ENCODE data around the gene HNRNPLL.

Gene HNRNPLL

DNA sequence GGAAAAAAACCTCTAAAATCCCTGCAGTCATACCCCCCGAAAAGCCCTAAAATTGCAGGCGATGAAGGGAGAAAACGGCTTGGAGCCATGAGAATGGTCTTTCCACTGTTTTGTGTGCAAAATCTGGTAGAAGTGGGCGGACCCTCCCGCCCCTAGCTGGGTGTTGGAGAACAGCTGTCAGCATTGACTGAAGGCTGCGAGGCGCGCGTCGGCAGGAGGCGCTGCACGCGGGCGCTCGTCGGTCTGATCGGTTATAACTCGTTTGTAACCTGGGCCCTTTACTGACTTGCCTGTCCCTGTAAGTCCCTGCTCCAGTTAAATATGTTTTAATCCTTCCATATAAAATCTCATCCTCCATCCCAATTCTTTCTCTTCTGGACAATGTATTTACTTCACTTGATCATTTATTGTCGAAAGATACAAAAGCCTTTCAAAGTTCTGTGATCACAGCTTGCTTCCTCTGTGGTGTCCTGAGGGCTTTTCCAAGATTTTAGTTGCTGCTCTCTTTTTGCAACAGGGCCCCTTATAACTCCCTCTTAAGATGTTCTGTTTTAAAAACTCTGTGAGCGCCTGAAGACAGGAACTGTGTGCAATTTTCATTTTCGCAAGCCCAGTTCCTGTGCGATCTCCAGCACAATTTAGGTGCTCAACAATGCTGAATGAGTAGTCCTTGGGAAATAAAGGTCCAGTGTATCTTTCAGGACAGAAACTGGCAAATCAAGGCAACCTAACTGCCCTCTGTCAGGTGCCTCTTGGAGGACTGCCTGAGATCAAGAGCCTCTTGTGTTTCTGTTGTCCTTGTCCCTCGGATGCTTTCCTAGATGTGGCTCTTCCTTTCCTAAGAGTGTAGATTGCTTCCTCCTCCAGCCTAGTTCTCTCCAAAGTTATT, 918 bp upstream of the HNRNPLL start:
- H3K4me2 ChIP-seq (ENCODE audit: low read length), result peak overlapping the region; percentile 95
- H4K12ac ChIP-seq (ENCODE audit: low read depth, low read length), result no peak overlapping the region
- no peak overlapping the region for H3K18ac ChIP-seq (ENCODE audit: low read length)
- H3K79me2 ChIP-seq (ENCODE audit: control insufficient read depth, insufficient read depth, low read length, poor library complexity), result peaks cover 13% of the 10 kb centered on the region
- H3K4me3 ChIP-seq (ENCODE audit: low read depth, low read length), result peak overlapping the region; percentile 97
- no peaks in the 10 kb centered on the region for H3K27me3 ChIP-seq (ENCODE audit: insufficient read depth, low read length)
- no peaks in the 10 kb centered on the region for H3K9me3 ChIP-seq (ENCODE audit: insufficient read depth, low read depth, low read length)
- H3K4me1 ChIP-seq (ENCODE audit: control insufficient read depth in 1 of 2, insufficient read depth in 2 of 2, low read length in 2 of 2), result peaks cover 3 to 4% of the 10 kb centered on the region in 2 experiments
- no peak overlapping the region for H2BK12ac ChIP-seq (ENCODE audit: low read length)
- no CpG with 5 or more reads among the region's 23 CpGs for WGBS (ENCODE audit: extremely low coverage, insufficient coverage, insufficient read length)
- H3K4ac ChIP-seq (ENCODE audit: low read depth, low read length), result no peak overlapping the region
- no peak overlapping the region for H3K23ac ChIP-seq (ENCODE audit: low read length)
- H3K27ac ChIP-seq (ENCODE audit: low read depth, low read length), result peak overlapping the region; percentile 59
- DNase-seq, result peak; percentile 82 to 92
- no peak overlapping the region for H2BK5ac ChIP-seq (ENCODE audit: low read depth, low read length, poor library complexity)
- H3K36me3 ChIP-seq (ENCODE audit: control insufficient read depth in 1 of 2, insufficient read depth in 2 of 2, low read length in 2 of 2), result no peaks in the 10 kb centered on the region
- peak overlapping the region; percentile 93 for H2AFZ ChIP-seq (ENCODE audit: insufficient read depth, low read length, poor library complexity)
- H4K8ac ChIP-seq (ENCODE audit: low read depth, low read length), result peak overlapping the region; percentile 77
- H2AK5ac ChIP-seq (ENCODE audit: low read length), result no peak overlapping the region
- H2BK120ac ChIP-seq (ENCODE audit: insufficient read depth, low read length, poor library complexity), result no peak overlapping the region
- no peak overlapping the region for H3K14ac ChIP-seq (ENCODE audit: low read length)
- peak overlapping the region; percentile 88 for H3K9ac ChIP-seq (ENCODE audit: low read length)
- no peak overlapping the region for H4K91ac ChIP-seq (ENCODE audit: low read depth, low read length)
- H3K79me1 ChIP-seq (ENCODE audit: low read length), result peaks cover 12% of the 10 kb centered on the region

DNA sequence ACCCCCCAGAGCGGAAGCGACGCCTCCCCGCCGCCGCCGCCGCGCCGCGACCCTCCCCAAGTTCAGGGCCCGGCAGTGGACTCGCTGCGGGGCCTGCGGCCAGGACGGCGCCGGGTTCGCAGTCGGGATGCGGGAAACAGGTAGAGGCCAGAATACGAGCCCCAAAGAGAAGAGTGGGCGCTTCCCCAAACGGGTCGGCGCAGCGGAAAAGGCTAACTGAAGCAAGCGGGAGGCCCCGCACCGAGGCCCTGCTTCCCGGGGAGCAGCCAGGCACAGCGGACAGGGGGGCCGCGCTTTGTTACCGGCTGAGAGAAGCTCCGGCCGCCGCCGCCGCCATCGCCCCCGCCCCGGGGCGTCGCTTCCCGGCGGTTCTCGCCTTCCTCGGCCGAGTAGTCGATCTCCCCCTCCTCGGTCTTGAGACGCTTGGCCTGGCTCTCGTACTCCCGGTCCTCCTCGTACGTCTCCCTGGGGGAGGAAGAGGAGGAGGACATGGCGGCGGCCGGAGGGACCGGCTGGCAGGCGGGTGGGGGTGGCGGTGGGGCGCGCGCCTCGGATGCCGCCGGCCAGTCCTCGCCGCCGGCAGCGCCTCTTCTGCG, 494 bp downstream of the HNRNPLL start:
- peak overlapping the region; percentile 29 for H2BK12ac ChIP-seq (ENCODE audit: low read length)
- peak overlapping the region; percentile 94 for H4K8ac ChIP-seq (ENCODE audit: low read depth, low read length)
- H2BK120ac ChIP-seq (ENCODE audit: insufficient read depth, low read length, poor library complexity), result peak overlapping the region; percentile 80
- H3K4me1 ChIP-seq (ENCODE audit: control insufficient read depth in 1 of 2, insufficient read depth in 2 of 2, low read length in 2 of 2), result peaks cover 3 to 7% of the 10 kb centered on the region in 2 experiments
- peak overlapping the region; percentile 51 for H3K4me2 ChIP-seq (ENCODE audit: low read length)
- peak overlapping the region; percentile 97 for H3K4me3 ChIP-seq (ENCODE audit: low read depth, low read length)
- H2AFZ ChIP-seq (ENCODE audit: insufficient read depth, low read length, poor library complexity), result peak overlapping the region; percentile 73
- H3K4ac ChIP-seq (ENCODE audit: low read depth, low read length), result peak overlapping the region; percentile 90
- no peaks in the 10 kb centered on the region for H3K9me3 ChIP-seq (ENCODE audit: insufficient read depth, low read depth, low read length)
- peak overlapping the region; percentile 95 for H3K14ac ChIP-seq (ENCODE audit: low read length)
- peak overlapping the region; percentile 96 for H2AK5ac ChIP-seq (ENCODE audit: low read length)
- H3K18ac ChIP-seq (ENCODE audit: low read length), result peak overlapping the region; percentile 97
- peaks cover 15% of the 10 kb centered on the region for H3K79me2 ChIP-seq (ENCODE audit: control insufficient read depth, insufficient read depth, low read length, poor library complexity)
- peak overlapping the region; percentile 99 for H3K9ac ChIP-seq (ENCODE audit: low read length)
- H4K12ac ChIP-seq (ENCODE audit: low read depth, low read length), result peak overlapping the region; percentile 97
- no peak overlapping the region for H3K23ac ChIP-seq (ENCODE audit: low read length)
- H3K36me3 ChIP-seq (ENCODE audit: control insufficient read depth in 1 of 2, insufficient read depth in 2 of 2, low read length in 2 of 2), result no peaks in the 10 kb centered on the region
- H4K91ac ChIP-seq (ENCODE audit: low read depth, low read length), result peak overlapping the region; percentile 97
- H2BK5ac ChIP-seq (ENCODE audit: low read depth, low read length, poor library complexity), result peak overlapping the region; percentile 97
- H3K79me1 ChIP-seq (ENCODE audit: low read length), result peaks cover 12% of the 10 kb centered on the region
- no CpG with 5 or more reads among the region's 74 CpGs for WGBS (ENCODE audit: extremely low coverage, insufficient coverage, insufficient read length)
- DNase-seq, result peak; percentile 11 to 37
- H3K27me3 ChIP-seq (ENCODE audit: insufficient read depth, low read length), result no peaks in the 10 kb centered on the region
- H3K27ac ChIP-seq (ENCODE audit: low read depth, low read length), result peak overlapping the region; percentile 99

DNA sequence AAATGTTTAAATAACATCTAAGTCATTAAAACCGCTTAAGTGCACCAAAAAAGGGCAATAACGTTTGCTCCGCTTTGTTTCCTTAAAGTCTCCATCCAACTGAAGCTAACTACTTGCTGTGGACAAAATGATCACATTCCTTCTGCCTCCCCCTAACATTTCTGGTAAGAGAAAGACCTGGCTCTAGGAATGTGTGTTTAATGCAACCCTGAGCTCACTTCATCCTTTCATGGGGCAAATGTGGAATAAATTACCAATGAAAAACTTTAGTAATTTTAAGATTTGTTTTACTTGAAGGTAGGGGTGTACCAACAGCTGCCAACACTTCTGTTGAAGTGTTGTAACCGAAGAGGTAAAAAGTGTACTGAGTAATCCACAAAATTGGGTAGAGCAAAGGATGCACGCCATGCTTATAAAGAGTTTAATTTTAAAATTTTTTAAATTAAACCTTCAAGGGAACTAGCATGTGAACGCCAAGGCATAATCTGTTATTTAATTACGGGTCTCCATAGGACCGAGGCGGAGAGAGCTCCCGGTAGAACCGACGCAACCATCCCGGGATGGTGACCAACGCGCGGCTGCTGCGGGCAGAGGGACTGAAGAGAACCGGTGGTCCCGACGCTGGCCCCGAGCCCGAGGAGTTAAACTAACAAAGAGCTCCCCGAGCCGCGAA, 1.1 kb downstream of the HNRNPLL start:
- Histone ChIP-seq H3K4ac (ENCODE audit: low read depth, low read length) (peak overlapping the region; percentile 90), H4K91ac (ENCODE audit: low read depth, low read length) (peak overlapping the region; percentile 97), H2BK120ac (ENCODE audit: insufficient read depth, low read length, poor library complexity) (peak overlapping the region; percentile 80), H3K9ac (ENCODE audit: low read length) (peak overlapping the region; percentile 99), H3K4me2 (ENCODE audit: low read length) (peak overlapping the region; percentile 51), H3K18ac (ENCODE audit: low read length) (peak overlapping the region; percentile 97), H3K9me3 (ENCODE audit: insufficient read depth, low read depth, low read length) (no peaks in the 10 kb centered on the region), H4K8ac (ENCODE audit: low read depth, low read length) (peak overlapping the region; percentile 94), H4K12ac (ENCODE audit: low read depth, low read length) (peak overlapping the region; percentile 97), H3K4me1 (ENCODE audit: control insufficient read depth in 1 of 2, insufficient read depth in 2 of 2, low read length in 2 of 2) (peaks cover 3 to 7% of the 10 kb centered on the region in 2 experiments), H3K14ac (ENCODE audit: low read length) (peak overlapping the region; percentile 95), H3K79me2 (ENCODE audit: control insufficient read depth, insufficient read depth, low read length, poor library complexity) (peaks cover 15% of the 10 kb centered on the region), H3K27me3 (ENCODE audit: insufficient read depth, low read length) (no peaks in the 10 kb centered on the region), H3K4me3 (ENCODE audit: low read depth, low read length) (peak overlapping the region; percentile 97), H2AFZ (ENCODE audit: insufficient read depth, low read length, poor library complexity) (peak overlapping the region; percentile 52), H3K27ac (ENCODE audit: low read depth, low read length) (peak overlapping the region; percentile 99), H3K36me3 (ENCODE audit: control insufficient read depth in 1 of 2, insufficient read depth in 2 of 2, low read length in 2 of 2) (no peaks in the 10 kb centered on the region), H2AK5ac (ENCODE audit: low read length) (peak overlapping the region; percentile 47), H3K79me1 (ENCODE audit: low read length) (peaks cover 12% of the 10 kb centered on the region), H2BK5ac (ENCODE audit: low read depth, low read length, poor library complexity) (peak overlapping the region; percentile 97), H3K23ac (ENCODE audit: low read length) (no peak overlapping the region), H2BK12ac (ENCODE audit: low read length) (no peak overlapping the region)
- DNase-seq, result peak in 1 of 2 donors; percentile 19
- WGBS (ENCODE audit: extremely low coverage, insufficient coverage, insufficient read length), result no CpG with 5 or more reads among the region's 25 CpGs

DNA sequence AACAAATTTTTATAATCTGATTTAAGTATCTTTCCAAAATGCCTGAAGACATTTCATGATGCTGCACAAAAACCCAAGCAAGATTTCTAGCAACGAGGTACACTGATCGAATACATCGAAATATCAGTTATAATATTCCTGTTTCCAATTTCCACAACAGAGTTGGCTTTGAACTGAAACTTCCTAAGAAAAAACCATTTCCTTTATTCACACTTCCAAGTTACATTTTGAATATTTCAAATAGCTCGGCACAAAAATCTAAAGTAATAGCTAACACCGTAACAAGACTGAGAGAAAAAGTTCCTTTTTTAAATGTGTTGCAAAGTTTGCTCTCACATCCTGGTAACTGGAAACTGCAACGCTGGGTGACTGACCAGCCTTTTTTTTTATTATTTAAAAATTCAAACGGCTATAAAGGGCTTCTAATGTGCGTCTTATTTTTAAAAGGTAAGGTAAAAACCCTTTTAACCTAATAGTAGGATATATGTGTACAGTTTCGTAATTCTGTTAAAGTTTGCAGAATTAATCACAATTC, 1.7 kb downstream of the HNRNPLL start:
- Histone ChIP-seq H3K4me1 (ENCODE audit: control insufficient read depth in 1 of 2, insufficient read depth in 2 of 2, low read length in 2 of 2) (peaks cover 3 to 7% of the 10 kb centered on the region in 2 experiments), H3K4me3 (ENCODE audit: low read depth, low read length) (no peak overlapping the region), H3K18ac (ENCODE audit: low read length) (no peak overlapping the region), H3K14ac (ENCODE audit: low read length) (no peak overlapping the region), H4K91ac (ENCODE audit: low read depth, low read length) (no peak overlapping the region), H2BK5ac (ENCODE audit: low read depth, low read length, poor library complexity) (no peak overlapping the region), H2AK5ac (ENCODE audit: low read length) (no peak overlapping the region), H4K8ac (ENCODE audit: low read depth, low read length) (no peak overlapping the region), H3K9ac (ENCODE audit: low read length) (no peak overlapping the region), H3K27me3 (ENCODE audit: insufficient read depth, low read length) (no peaks in the 10 kb centered on the region), H4K12ac (ENCODE audit: low read depth, low read length) (no peak overlapping the region), H3K4me2 (ENCODE audit: low read length) (peak overlapping the region; percentile 51), H3K9me3 (ENCODE audit: insufficient read depth, low read depth, low read length) (no peaks in the 10 kb centered on the region), H3K4ac (ENCODE audit: low read depth, low read length) (no peak overlapping the region), H3K27ac (ENCODE audit: low read depth, low read length) (no peak overlapping the region), H2AFZ (ENCODE audit: insufficient read depth, low read length, poor library complexity) (no peak overlapping the region), H3K79me2 (ENCODE audit: control insufficient read depth, insufficient read depth, low read length, poor library complexity) (peaks cover 18% of the 10 kb centered on the region), H3K23ac (ENCODE audit: low read length) (no peak overlapping the region), H3K79me1 (ENCODE audit: low read length) (peaks cover 12% of the 10 kb centered on the region), H3K36me3 (ENCODE audit: control insufficient read depth in 1 of 2, insufficient read depth in 2 of 2, low read length in 2 of 2) (no peaks in the 10 kb centered on the region), H2BK12ac (ENCODE audit: low read length) (no peak overlapping the region), H2BK120ac (ENCODE audit: insufficient read depth, low read length, poor library complexity) (no peak overlapping the region)
- no peak for DNase-seq
- no CpG with 5 or more reads among the region's 9 CpGs for WGBS (ENCODE audit: extremely low coverage, insufficient coverage, insufficient read length)

All from trophoblast cell (in vitro differentiated cells and primary cell).